Left colon (tissue), 2 donors: ENCODE measurements around the gene SUPT5H. TPM values are rescaled to one million over a fixed set of nuclear protein-coding genes. Genes with fewer than 3 reads are reported as not detected.
A peak's percentile ranks its signal among the peaks of the same experiment; 100 is the strongest.

Experiments used
- ATAC-seq: fragments of 200-7000 bp; cut with Tn5 transposase; one replicate; pipeline ENCODE4 v1.9.1; 2020; ENCODE audit warnings: mild to moderate bottlenecking, moderate library complexity
- DNase-seq, 2 donors: peaks; one replicate each; pipeline ENCODE4 v3.0.0-alpha.2; 2020
- intact Hi-C, 2 donors: fragments of 100-400 bp; cut with DNase I in 1 of 2; cut with micrococcal nuclease in 1 of 2; formaldehyde crosslinking; loops; one replicate each; pipeline versions ENCODE4 v1.11.2 to v1.14.0; 2022; cut with DNase I, micrococcal nuclease
- total RNA-seq, 2 donors: library from RNA; stranded (reverse); fragmentation: NEBNext Ultra II Directional; extraction: Animal tissue kit (Norgen Biotek cat#: 25700); gene quantifications; one replicate each; pipeline ENCODE4 v1.2.1, GENCODE V29; 2021
- donor health status: DM: no; HTN: no; CAD: no.
- donor health status: DM: yes; HTN: yes; CAD: no.

Gene SUPT5H
- total RNA-seq, 2 donors from 2014 or later, result 89.1 to 101 TPM

DNA sequence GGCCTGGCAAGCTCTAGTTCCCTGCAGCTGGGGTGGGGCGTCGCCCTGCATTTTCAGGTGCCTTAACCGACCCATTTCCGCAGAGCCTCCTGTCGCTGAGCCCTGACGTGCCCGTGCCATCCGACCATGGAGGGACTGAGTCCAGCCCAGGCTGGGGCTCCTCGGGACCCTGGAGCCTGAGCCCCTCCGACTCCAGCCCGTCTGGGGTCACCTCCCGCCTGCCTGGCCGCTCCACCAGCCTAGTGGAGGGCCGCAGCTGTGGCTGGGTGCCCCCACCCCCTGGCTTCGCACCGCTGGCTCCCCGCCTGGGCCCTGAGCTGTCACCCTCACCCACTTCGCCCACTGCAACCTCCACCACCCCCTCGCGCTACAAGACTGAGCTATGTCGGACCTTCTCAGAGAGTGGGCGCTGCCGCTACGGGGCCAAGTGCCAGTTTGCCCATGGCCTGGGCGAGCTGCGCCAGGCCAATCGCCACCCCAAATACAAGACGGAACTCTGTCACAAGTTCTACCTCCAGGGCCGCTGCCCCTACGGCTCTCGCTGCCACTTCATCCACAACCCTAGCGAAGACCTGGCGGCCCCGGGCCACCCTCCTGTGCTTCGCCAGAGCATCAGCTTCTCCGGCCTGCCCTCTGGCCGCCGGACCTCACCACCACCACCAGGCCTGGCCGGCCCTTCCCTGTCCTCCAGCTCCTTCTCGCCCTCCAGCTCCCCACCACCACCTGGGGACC is 37.6 kb upstream of the SUPT5H start:
- ATAC-seq (peak; percentile 8), DNase-seq (peak; percentile 68 to 82)
- intact Hi-C loops, result no loop called here

- intact Hi-C loops, result no loop called here
- DNase-seq (no peak), ATAC-seq (no peak)
Measured at GRCh38 chr19:39408392-39409207, 36.8 kb upstream of the SUPT5H start.

DNA sequence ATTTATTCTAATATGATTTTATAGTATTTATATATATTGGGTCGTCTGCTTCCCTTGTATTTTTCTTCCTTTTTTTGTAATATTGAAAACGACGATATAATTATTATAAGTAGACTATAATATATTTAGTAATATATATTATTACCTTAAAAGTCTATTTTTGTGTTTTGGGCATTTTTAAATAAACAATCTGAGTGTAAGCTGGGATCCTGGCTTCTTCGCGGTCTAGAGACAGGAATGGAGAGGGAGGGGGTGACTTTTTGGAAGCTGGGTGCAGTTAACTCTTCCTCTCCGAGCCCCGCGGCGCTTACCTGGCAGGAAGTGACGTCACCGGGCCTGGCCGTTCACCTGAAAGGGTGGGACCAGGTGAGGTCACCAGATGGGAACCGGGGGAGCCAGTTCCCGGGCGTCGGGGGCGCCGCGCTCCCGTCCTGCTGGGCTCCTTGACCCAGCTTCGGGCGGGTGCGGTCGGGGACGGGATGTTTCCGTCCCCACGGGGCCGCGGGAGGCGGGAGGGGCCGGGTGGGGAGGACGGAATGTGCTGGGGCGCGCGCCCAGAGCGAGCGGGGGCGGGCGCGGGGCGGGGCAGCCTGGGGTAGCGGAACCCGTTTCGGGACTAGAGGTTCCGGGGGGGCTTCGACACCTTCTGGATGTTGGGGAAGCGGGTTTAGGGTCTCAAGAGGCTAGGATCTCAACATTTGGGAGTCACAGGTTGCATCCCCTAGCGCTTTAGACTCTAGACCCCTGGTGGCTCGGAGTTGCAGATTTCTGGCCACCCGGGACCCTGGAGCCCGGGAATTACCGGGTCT is 36.0 kb upstream of the SUPT5H start:
- ATAC-seq (peak; percentile 31), DNase-seq (peak; percentile 95 to 97)
- intact Hi-C loops, result no loop called here

DNA sequence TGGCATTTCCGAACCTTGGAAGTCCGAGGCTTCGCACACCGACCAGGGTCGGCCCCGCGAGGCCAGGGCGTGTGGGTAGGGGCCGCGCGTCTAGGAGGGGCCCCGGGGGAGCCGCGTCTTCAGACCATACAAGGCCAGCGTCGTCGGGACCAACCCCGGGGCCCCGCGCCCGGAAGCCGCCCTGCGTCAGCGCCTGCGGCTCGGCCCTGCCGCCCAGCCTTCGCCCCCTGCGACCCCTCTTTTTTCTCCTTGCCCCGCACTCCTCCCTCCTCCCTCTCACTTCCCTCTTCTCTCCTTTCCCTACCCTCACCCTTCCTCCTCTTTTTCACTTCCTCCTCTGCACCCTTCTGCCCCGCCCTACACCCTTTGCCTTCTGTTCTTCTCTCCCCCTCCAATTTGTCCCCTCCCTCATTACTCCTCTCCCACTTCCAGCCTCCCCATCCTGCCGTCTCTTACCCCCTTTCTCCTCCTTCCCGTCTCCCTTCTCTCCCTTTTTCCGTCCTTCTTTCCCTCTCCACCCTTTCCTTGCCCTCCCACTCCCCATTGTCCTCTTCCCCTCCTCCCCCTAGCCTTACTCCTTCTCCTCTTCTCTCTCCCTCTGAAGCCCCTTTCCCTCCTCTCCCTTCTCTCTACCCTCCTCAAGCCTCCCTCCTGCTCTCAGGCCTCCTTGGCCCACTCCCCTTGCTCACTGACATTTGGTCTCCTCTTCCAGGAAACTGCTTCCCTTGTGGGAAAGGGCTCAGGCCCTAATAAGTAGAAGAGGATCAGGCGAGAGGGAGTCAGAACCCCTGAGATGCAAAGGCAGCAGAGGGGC is 35.2 kb upstream of the SUPT5H start:
- DNase-seq, result peak; percentile 80 to 87
- peak; percentile 32 for ATAC-seq
- intact Hi-C loops, result no loop called here

- DNase-seq (no peak), ATAC-seq (no peak)
- intact Hi-C loops, result no loop called here
Measured at GRCh38 chr19:39410831-39411080, 34.6 kb upstream of the SUPT5H start.

GRCh38 chr19:39411081-39411831 is 34.1 kb upstream of the SUPT5H start:
- ATAC-seq (peak; percentile 29), DNase-seq (peak; percentile 75 to 85)
- intact Hi-C loops, result no loop called here

DNA sequence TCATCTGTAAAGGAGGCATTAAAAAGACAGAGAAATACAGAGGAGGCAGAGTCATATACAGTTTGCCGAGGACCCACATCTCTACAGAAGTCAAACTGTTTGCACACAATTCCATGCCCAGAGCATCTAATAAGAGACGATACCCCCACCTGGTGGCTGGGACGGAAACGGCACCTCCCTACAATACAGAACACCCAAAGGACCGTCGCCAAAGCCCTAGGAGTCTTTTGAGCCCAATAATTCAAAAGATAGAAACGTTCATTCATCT is 33.6 kb upstream of the SUPT5H start:
- ATAC-seq (peak; percentile 39), DNase-seq (peak; percentile 89 to 96)
- intact Hi-C loops, result no loop called here

GRCh38 chr19:39412100-39412866 is 33.1 kb upstream of the SUPT5H start, which contains the start of gene PLEKHG2:
TSS of gene PLEKHG2 (plus strand) at chr19:39412669. CDS start at chr19:39414087, 1,418 bp downstream.
- intact Hi-C loops, result no loop called here
- DNase-seq (peak; percentile 94 to 98), ATAC-seq (peak; percentile 48)

GRCh38 chr19:39412867-39413271 is 32.5 kb upstream of the SUPT5H start:
- intact Hi-C loops, result no loop called here
- no peak for ATAC-seq

DNA sequence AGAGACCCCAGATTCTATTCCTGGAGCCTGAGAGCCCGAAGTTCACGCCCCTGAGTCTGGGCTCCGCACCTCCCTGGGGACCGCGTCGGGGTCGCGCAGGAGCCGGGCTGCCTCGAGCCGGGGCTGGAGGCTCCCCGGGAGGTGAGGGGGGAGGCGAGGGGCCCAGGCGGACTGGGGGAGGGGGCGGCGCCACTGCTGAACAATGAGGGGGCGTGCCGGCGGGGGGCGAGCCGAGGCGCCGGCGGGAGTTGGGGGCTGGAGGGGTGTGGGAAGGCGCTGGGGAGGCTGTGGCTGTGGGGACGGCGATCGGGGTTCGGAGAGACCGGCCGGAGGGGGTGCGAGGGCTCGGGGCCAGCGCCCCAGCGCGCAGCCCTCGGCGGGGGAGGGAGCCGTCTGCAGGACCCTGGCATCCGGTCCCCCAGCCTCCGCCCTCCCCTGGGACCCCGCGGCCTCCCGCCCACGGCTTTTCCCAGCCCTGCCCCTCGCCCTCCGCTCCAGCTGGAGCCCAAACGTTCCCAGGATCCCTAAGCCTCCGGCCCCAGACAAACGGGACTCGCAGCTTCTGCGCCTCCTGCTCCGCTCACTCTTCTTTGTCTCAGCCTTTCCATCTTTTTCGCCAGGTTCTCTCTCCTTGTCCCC is 32.0 kb upstream of the SUPT5H start:
- DNase-seq, result peak; percentile 60 to 62
- intact Hi-C loops, result no loop called here
- no peak for ATAC-seq

More at GRCh38 chr19:39412867-39413271, 32.5 kb upstream of the SUPT5H start:
- peak in 1 of 2 donors; percentile 68 for DNase-seq

DNA sequence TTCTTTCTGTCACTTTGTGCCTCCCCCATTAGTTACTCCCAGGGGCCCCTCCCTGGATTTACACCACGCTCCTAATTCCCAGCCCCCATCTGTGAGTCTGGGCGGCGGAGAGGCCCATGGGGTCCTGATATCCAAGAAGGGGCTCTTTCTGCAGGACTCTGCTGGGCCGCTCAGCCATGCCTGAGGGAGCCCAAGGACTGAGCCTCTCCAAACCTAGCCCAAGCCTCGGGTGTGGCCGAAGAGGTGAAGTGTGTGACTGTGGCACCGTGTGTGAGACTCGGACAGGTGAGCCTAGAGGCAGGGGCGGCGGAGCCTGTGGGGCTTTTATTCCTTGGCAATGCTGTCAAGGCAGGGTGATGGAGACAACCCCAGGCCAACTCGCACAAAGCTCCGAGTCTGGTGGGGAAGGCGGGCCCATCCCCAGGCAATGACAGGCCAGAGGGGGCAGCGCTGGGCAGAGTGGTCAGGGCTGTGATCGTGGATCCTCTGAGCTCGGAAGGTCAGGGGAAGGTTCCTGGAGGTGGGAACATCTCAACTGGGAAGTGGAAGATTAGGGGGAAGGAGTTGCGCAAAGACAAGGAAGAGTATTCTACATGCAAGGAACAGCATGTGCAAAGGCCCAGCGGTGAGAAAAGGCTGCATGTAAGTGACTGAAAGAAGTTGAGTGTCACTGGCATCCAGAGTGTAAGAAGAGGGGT is 31.3 kb upstream of the SUPT5H start:
- intact Hi-C loops, result no loop called here
- DNase-seq (no peak), ATAC-seq (no peak)

DNA sequence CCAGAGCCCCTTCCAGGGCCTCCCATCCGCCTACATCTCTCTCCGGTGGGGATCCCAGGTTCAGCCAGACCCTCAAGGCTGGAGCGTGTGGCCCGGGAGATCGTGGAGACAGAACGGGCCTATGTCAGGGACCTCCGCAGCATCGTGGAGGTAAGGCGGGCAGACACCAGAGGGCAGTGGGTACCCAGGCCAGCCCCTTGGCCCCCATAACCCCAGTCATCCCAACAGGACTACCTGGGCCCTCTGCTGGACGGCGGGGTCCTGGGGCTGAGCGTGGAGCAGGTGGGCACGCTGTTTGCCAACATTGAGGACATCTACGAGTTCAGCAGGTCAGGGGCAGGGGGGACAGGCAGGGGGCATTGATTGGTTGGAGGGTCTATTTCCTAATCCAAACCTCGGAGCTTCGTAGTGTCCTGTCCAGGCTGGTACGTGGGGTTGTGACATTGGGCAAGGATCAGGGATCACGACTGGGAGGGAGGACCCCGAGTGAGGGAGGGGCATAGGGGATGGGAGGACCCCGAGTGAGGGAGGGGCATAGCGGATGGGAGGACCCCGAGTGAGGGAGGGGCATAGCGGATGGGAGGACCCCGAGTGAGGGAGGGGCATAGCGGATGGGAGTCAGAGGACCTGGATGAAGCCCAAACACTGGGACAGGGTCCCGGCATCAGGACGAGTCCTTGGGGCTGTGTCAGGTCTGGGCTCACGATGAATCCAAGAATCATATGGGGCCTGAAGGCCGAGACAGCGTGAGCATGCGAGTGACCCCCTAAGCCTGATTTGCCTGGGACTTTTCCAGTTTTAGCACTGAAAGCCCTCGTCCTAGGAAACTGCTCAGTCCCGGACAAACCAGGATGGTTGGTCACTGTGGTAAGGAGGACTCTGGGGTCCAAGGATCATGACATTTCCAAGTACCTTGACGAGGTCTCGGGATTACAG is 30.0 kb upstream of the SUPT5H start:
- DNase-seq (peak in 1 of 2 donors; percentile 28), ATAC-seq (no peak)
- intact Hi-C loops, result no loop called here

- intact Hi-C loops, result no loop called here
- ATAC-seq, result no peak
Measured at GRCh38 chr19:39416152-39417120, 28.9 kb upstream of the SUPT5H start.

DNA sequence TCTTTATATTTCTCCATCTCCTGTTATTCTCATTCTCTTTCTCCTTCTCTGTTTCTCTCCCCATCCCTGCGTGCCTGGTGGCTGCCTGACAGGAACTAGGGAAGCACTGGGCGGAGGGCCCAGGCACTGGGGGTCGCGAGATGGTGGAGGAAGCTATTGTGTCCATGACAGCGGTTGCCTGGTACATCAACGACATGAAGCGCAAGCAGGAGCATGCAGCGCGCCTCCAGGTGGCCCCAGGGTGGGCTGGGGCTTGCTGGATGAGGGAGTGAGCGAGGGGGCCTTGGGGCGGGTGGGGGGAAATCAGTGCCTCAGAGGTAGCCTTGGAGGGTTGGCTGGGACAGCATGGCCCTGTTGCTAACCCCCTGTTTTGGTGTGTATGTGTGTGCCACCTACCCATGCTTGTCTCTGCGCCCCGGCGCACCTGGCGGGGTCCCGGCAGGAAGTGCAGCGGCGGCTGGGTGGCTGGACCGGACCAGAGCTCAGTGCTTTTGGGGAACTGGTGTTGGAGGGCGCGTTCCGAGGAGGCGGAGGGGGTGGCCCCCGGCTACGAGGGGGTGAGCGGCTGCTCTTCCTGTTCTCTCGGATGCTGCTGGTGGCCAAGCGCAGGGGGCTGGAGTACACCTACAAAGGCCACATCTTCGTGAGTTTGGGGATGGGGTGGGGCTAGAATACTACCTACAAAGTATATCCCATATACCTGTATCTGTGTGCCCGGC is 27.8 kb upstream of the SUPT5H start:
- DNase-seq (no peak), ATAC-seq (no peak)
- intact Hi-C loops, result no loop called here

More at GRCh38 chr19:39416152-39417120, 28.9 kb upstream of the SUPT5H start:
- DNase-seq, result no peak
